Body of pancreas (tissue), 4 donors: Measurements from ENCODE around the gene RAB13. TPM values are rescaled to one million over a fixed set of nuclear protein-coding genes. Genes with fewer than 3 reads are reported as not detected.

Source experiments
- ATAC-seq: fragments of 150-250 bp; one replicate; pipeline ENCODE4 v1.9.1; 2016
- DNase-seq, 4 donors: peaks; one replicate each; pipeline ENCODE4 v3.0.0-alpha.2; 2019
- H3K27ac ChIP-seq, 4 donors: fragments of 200-600 bp; sonication (generic); 1 replicate in 3 of 4; 2 replicates in 1 of 4; pipeline versions ENCODE4 v1.5.1 to v1.6.1; 2016 to 2019; ENCODE audit warnings: mild to moderate bottlenecking in 1 of 4, mixed read lengths in 1 of 4, moderate library complexity in 1 of 4
- H3K27me3 ChIP-seq, 2 donors: fragments of 200-600 bp; sonication (generic); one replicate each; pipeline ENCODE4 v1.6.0; 2016; ENCODE audit warnings: mild to moderate bottlenecking in 1 of 2
- H3K36me3 ChIP-seq, 2 donors: fragments of 200-600 bp; sonication (generic); replicated peaks in 1 of 2; 2 replicates each; pipeline ENCODE4 v1.5.1; 2016; ENCODE audit warnings: low read depth in 2 of 2; ENCODE audit not compliant: insufficient read depth in 1 of 2
- H3K4me1 ChIP-seq: fragments of 200-600 bp; sonication (generic); one replicate; pipeline ENCODE4 v1.6.0; 2016
- H3K4me3 ChIP-seq, 2 donors: fragments of 200-600 bp; sonication (generic); 1 replicate in 1 of 2; 2 replicates in 1 of 2; pipeline ENCODE4 v1.5.1; 2016 to 2019
- H3K9me3 ChIP-seq, 3 donors: fragments of 200-600 bp; sonication (generic); 1 replicate in 2 of 3; 2 replicates in 1 of 3; pipeline ENCODE4 v1.5.1; 2016
- CTCF ChIP-seq, 7 experiments: fragments of 450-650 bp in 4 of 7; fragments of 200-600 bp in 3 of 7; sonication (generic) in 3 of 7; IDR thresholded peaks; one replicate each; pipeline ENCODE4 v1.5.1; 2016 to 2019; ENCODE audit warnings: antibody characterized with exemption in 7 of 7
- POLR2A ChIP-seq, 3 donors: fragments of 450-650 bp; IDR thresholded peaks; one replicate each; pipeline ENCODE4 v1.6.1; 2016; ENCODE audit warnings: antibody characterized with exemption in 3 of 3, mild to moderate bottlenecking in 2 of 3
- WGBS, 2 donors: methylation state at CpG; one replicate each; pipeline ENCODE4 v1.1.5; 2017; 5-methylcytosine and 5-hydroxymethylcytosine counted together
- intact Hi-C: fragments of 100-400 bp; cut with DNase I; formaldehyde crosslinking; loops from one replicate; pipeline ENCODE4 v1.15.1; 2023
- total RNA-seq, 2 donors: library from RNA; depleted of rRNA; stranded (reverse); fragments of >200 nt; gene quantifications; one replicate each; pipeline ENCODE4 v1.1.0, GENCODE V29; 2016

Gene RAB13
- total RNA-seq, 2 donors from 2014 or later = 16.2 to 29.6 TPM

DNA sequence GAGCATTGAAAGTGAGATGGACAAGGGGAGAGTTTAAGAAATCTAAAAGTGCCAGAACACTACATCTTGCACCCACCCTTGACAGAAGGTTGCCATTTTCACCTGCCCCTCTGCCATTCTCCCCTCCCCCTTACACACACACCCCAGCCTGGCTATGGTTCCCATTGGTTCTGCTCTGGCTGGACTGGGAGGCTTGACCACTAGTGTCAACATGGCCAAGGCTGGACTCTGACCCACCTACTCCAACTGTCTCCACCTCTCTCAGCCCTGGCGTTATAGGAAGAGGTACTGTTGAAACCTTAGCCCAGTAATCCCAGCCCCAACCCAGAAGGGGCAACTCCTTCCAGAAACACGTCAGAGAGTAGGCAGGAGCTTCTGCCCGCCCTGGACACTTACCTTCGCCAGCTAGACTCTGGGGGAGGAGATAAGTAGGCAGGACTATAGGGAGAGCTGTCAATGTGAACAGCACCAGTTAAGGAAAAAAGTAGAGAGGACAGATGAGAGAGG is 32.2 kb downstream of the RAB13 start:
- Histone ChIP-seq H3K4me1 (peaks cover 25% of the 10 kb centered on the region), H3K9me3 (no peaks in the 10 kb centered on the region), H3K27me3 (no peaks in the 10 kb centered on the region), H3K36me3 (peaks cover 0 to 13% of the 10 kb centered on the region in 2 donors), H3K27ac (no peak overlapping the region), H3K4me3 (no peak overlapping the region)
- TF ChIP-seq CTCF (IDR thresholded peaks at IDR 0.05) (no peak), POLR2A (IDR thresholded peaks at IDR 0.05) (no peak)
- no peak for ATAC-seq
- no peak for DNase-seq
- intact Hi-C loops = no loop called here
- 58 to 63% methylated on average over 4 of the region's 4 CpGs for WGBS, 2 donors

DNA sequence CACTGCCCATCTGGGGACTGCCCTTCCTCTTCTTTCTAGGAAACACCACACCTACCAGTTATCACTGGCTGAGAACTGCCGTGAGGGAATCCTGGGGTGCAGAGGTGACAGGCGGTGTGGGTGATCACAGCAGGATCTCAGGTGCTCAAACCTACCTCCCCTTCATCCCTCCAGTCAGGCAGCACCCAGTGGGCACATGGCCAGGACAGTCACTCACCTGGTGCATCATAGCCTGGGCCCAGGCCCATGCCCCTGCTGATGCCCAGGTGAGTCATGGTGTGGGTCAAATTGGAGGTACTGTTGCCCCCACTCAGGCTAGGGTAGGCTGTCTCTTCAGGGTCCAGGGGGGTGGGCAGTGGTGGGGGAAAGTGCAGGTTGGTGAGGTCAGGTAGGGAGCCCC is 34.3 kb downstream of the RAB13 start:
- H3K4me3 ChIP-seq = no peak overlapping the region
- peaks cover 16% of the 10 kb centered on the region for H3K4me1 ChIP-seq
- no peaks in the 10 kb centered on the region for H3K27me3 ChIP-seq
- 87 to 92% methylated on average over 2 of the region's 2 CpGs for WGBS, 2 donors
- intact Hi-C loops = no loop called here
- TF ChIP-seq CTCF (IDR thresholded peaks at IDR 0.05) (no peak), POLR2A (IDR thresholded peaks at IDR 0.05) (no peak)
- no peaks in the 10 kb centered on the region for H3K9me3 ChIP-seq
- ATAC-seq (no peak), DNase-seq (no peak)
- no peak overlapping the region for H3K27ac ChIP-seq
- H3K36me3 ChIP-seq = peaks cover 0 to 16% of the 10 kb centered on the region in 2 donors

- H3K36me3 ChIP-seq = peaks cover 0 to 16% of the 10 kb centered on the region in 2 donors
- intact Hi-C loops = no loop called here
- WGBS, 2 donors = 86 to 95% methylated on average over 8 to 11 of the region's 11 CpGs
- no peak overlapping the region for H3K27ac ChIP-seq
- peaks cover 12% of the 10 kb centered on the region for H3K4me1 ChIP-seq
- H3K4me3 ChIP-seq = no peak overlapping the region
- H3K27me3 ChIP-seq = no peaks in the 10 kb centered on the region
- ATAC-seq = no peak
- DNase-seq = no peak
- TF ChIP-seq POLR2A (IDR thresholded peaks at IDR 0.05) (no peak), CTCF (IDR thresholded peaks at IDR 0.05) (no peak)
- no peaks in the 10 kb centered on the region for H3K9me3 ChIP-seq
These were observed 35.0 kb downstream of the RAB13 start for GRCh38 chr1:153951183-153951582.

DNA sequence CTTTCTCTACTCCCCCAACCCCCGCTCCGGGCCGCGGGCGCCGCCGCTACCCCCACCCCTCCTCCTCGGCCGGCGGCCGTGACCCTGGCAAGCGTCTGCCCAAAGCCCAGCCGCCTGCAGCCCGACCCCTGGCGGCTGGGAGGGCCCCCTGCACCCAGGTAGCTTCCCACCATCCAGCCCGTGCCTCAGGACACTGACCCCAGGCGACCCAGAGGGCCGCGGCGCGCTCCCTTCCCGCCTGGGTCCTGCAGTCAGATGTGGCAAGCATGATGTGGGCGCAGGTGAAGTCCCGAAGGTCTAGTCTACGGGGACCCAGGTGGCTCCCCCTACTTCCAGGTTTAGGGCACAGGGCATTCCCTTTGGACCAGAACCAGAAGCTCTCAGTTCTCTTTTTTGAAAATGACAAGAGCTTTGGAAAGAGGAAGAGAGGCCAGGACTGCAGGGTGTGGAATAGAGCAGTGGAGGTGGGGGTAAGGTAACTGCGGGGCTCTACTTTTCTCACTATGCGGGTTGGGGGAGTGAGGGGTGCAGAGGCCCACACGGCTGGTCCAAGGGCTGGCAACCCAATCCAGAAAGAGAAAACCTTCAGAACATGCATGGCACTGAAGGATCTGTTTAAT is 39.4 kb downstream of the RAB13 start, which contains the start of gene DENND4B:
Gene DENND4B (minus strand): TSS at position 97 of the 620 bp plus-strand sequence. CDS start 2,344 bp downstream, outside the sequence.
- WGBS, 2 donors = 16 to 36% methylated on average over 6 to 13 of the region's 28 CpGs
- H3K9me3 ChIP-seq = no peaks in the 10 kb centered on the region
- peaks cover 26% of the 10 kb centered on the region for H3K4me1 ChIP-seq
- intact Hi-C loops = loop anchor here (10.0 kb wide), 1 partner anchor 142 kb away; no protein-coding TSS in a partner anchor
- peak; percentile 89 to 99 (median 97) for TF ChIP-seq CTCF (IDR thresholded peaks at IDR 0.05)
- no peak for TF ChIP-seq POLR2A (IDR thresholded peaks at IDR 0.05)
- ATAC-seq = peak; percentile 91
- peak; percentile 80 to 86 (median 84) for DNase-seq
- no peaks in the 10 kb centered on the region for H3K27me3 ChIP-seq
- H3K36me3 ChIP-seq = peaks cover 0 to 12% of the 10 kb centered on the region in 2 donors
- peak within 1 kb of the TSS; percentile 79 to 95 (median 90) for H3K27ac ChIP-seq
- H3K4me3 ChIP-seq = peak within 1 kb of the TSS; percentile 32 to 74
